Activated naive CD8-positive, alpha-beta T cell treated with anti-CD3 and anti-CD28 coated beads, Interleukin-2, amount 10 ng/mL, durations not matched to agents 7 days and 5 days (primary cell): ENCODE data around the gene ASIC5. TPM values are rescaled to one million over a fixed set of nuclear protein-coding genes. Genes with fewer than 3 reads are reported as not detected.

Source experiments
- ATAC-seq: fragments of 150-1000 bp; cut with Tn5 transposase; one replicate; pipeline ENCODE4 v1.10.0; 2021; ENCODE audit warnings: low read depth, moderate library complexity
- POLR2A ChIA-PET: fragments of 350-600 bp; sonication (Branson Sonifier 250); formaldehyde crosslinking; loops from one replicate; lab custom pipeline; 2021; ENCODE audit warnings: antibody characterized with exemption; lab: Charles Lee
- DNase-seq: peaks from one replicate; pipeline ENCODE4 v3.0.0; 2021
- H3K27ac Mint-ChIP-seq: one replicate; pipeline ENCODE4 v1.8.0; 2022; ENCODE audit warnings: mild to moderate bottlenecking, mixed read lengths
- H3K27me3 Mint-ChIP-seq: one replicate; pipeline ENCODE4 v1.8.0; 2022; ENCODE audit warnings: mild to moderate bottlenecking, moderate library complexity, mixed read lengths
- H3K36me3 Mint-ChIP-seq: one replicate; pipeline ENCODE4 v1.8.0; 2021; ENCODE audit warnings: mild to moderate bottlenecking, mixed read lengths
- H3K4me1 Mint-ChIP-seq: one replicate; pipeline ENCODE4 v1.8.0; 2021; ENCODE audit warnings: mixed read lengths
- H3K4me3 Mint-ChIP-seq: one replicate; pipeline ENCODE4 v1.8.0; 2022; ENCODE audit warnings: mild to moderate bottlenecking, moderate library complexity, mixed read lengths
- H3K9me3 Mint-ChIP-seq: one replicate; pipeline ENCODE4 v1.8.0; 2021; ENCODE audit warnings: mixed read lengths
- total RNA-seq, 2 experiments: library from RNA; stranded (reverse); gene quantifications; one replicate each; pipeline ENCODE4 v1.2.3, GENCODE V29; 2021

ASIC5 gene
- total RNA-seq, 2 experiments from 2014 or later, result not detected

- Mint-ChIP-seq H3K36me3 (no peaks in the 10 kb centered on the region), H3K4me1 (peaks cover 1% of the 10 kb centered on the region), H3K9me3 (no peaks in the 10 kb centered on the region), H3K27ac (no peak overlapping the region), H3K4me3 (no peak overlapping the region), H3K27me3 (peaks cover 12% of the 10 kb centered on the region)
- POLR2A ChIA-PET, result no interaction called here
- ATAC-seq (no peak), DNase-seq (no peak)
These were observed 81.4 kb downstream of the ASIC5 start for GRCh38 chr4:155784637-155785036.

- Mint-ChIP-seq H3K4me1 (no peaks in the 10 kb centered on the region), H3K36me3 (no peaks in the 10 kb centered on the region), H3K4me3 (no peak overlapping the region), H3K27ac (no peak overlapping the region), H3K9me3 (no peaks in the 10 kb centered on the region), H3K27me3 (peaks cover 12% of the 10 kb centered on the region)
- DNase-seq (no peak), ATAC-seq (no peak)
- POLR2A ChIA-PET, result no interaction called here
These were observed 84.7 kb downstream of the ASIC5 start for GRCh38 chr4:155781249-155781831.

DNA sequence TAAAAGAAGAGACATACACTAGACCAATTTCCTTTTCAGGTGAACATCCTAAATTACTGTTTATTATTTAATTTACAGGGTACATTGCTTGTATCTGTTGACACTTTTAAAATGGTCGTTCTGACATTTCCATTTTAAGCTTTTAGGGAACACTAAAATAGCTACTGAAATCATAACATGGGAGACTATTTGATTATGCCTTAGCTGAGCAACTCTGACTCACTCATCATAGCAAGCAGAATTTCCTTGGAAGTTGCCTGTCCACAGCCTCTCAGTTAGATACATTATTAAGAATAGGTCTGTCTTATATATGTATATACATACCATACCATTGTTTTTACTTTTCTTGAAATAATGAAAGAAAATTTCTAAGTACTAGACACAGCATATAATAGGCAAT, 85.3 kb downstream of the ASIC5 start:
- Mint-ChIP-seq H3K27me3 (peaks cover 12% of the 10 kb centered on the region), H3K9me3 (no peaks in the 10 kb centered on the region), H3K36me3 (no peaks in the 10 kb centered on the region), H3K27ac (no peak overlapping the region), H3K4me1 (no peaks in the 10 kb centered on the region), H3K4me3 (no peak overlapping the region)
- ATAC-seq (no peak), DNase-seq (no peak)
- POLR2A ChIA-PET, result no interaction called here

Other genes with a start within 250 kb of the ASIC5 start
- gene GUCY1A1, start 199.4 kb downstream of the ASIC5 start, total RNA-seq, result not detected
- not detected for gene GUCY1B1, start 107.3 kb downstream of the ASIC5 start, total RNA-seq
- gene TDO2, start 37.4 kb upstream of the ASIC5 start, total RNA-seq, result not detected
- 1 to 10 TPM; 7.6 to 8.3 TPM for gene CTSO, start 87.6 kb upstream of the ASIC5 start, total RNA-seq